H1 (cell line): Measurements from ENCODE around the gene CHN2. TPM values are rescaled to one million over a fixed set of nuclear protein-coding genes. Genes with fewer than 3 reads are reported as not detected.
A peak's percentile ranks its signal among the peaks of the same experiment; 100 is the strongest.

Experiments
- CTCF ChIA-PET: fragments of 300-600 bp; sonication (Branson Sonifier 250); formaldehyde crosslinking; loops from one replicate; lab custom pipeline; 2021; ENCODE audit not compliant: partially characterized antibody; lab: Charles Lee
- POLR2A ChIA-PET: fragments of 300-600 bp; sonication (Branson Sonifier 250); formaldehyde crosslinking; loops from one replicate; lab custom pipeline; 2021; ENCODE audit warnings: inconsistent platforms; ENCODE audit not compliant: partially characterized antibody; lab: Charles Lee
- DNase-seq, 2 experiments: peaks; one replicate each; pipeline versions ENCODE4 v3.0.0 to v3.0.0-alpha.2; 2010 to 2022; ENCODE audit warnings: low spot score in 2 of 2, low read depth in 1 of 2, mixed read lengths in 1 of 2
- FAIRE-seq: peaks from 2 replicates; lab custom pipeline; 2011; peaks lifted over from hg19 to GRCh38; lab: Jason Lieb, UNC
- H2AFZ ChIP-seq: 2 replicates; pipeline ENCODE4 v1.8.1; 2012; ENCODE audit warnings: low read length, inconsistent platforms
- H2AK5ac ChIP-seq: 2 replicates; pipeline ENCODE4 v1.6.1; 2013; ENCODE audit warnings: low read depth, low read length
- H2BK120ac ChIP-seq: replicated peaks from 2 replicates; pipeline ENCODE3; 2013; ENCODE audit warnings: low read depth, low read length, inconsistent platforms
- H2BK12ac ChIP-seq: 2 replicates; pipeline ENCODE4 v1.6.1; 2013; ENCODE audit warnings: low read depth, low read length
- H2BK15ac ChIP-seq: 2 replicates; pipeline ENCODE4 v1.6.1; 2013; ENCODE audit warnings: low read length
- H2BK20ac ChIP-seq: 2 replicates; pipeline ENCODE4 v1.6.1; 2013; ENCODE audit warnings: low read length
- H2BK5ac ChIP-seq: 2 replicates; pipeline ENCODE4 v1.6.1; 2013; ENCODE audit warnings: low read depth, low read length
- H3K14ac ChIP-seq: 2 replicates; pipeline ENCODE4 v1.6.1; 2013; ENCODE audit warnings: inconsistent platforms; ENCODE audit not compliant: insufficient read length
- H3K18ac ChIP-seq: 2 replicates; pipeline ENCODE4 v1.6.1; 2013; ENCODE audit warnings: low read length; ENCODE audit errors: extremely low read depth
- H3K23ac ChIP-seq: 2 replicates; pipeline ENCODE4 v1.6.1; 2013; ENCODE audit warnings: inconsistent platforms; ENCODE audit not compliant: insufficient read length
- H3K23me2 ChIP-seq: 2 replicates; pipeline ENCODE4 v1.6.1; 2013; ENCODE audit warnings: low read depth, low read length
- H3K27ac ChIP-seq: 2 replicates; pipeline ENCODE4 v1.6.1; 2011; ENCODE audit warnings: low read depth, low read length, inconsistent platforms
- H3K27me3 ChIP-seq, 4 experiments: replicated peaks in 1 of 4; 1 replicate in 1 of 4; 2 replicates in 3 of 4; pipeline versions ENCODE4 v1.6.1 to v1.8.1; 2011 to 2013; ENCODE audit warnings: low read length in 3 of 4, mild to moderate bottlenecking in 3 of 4, inconsistent platforms in 2 of 4, mixed read lengths in 2 of 4, moderate library complexity in 1 of 4; ENCODE audit not compliant: control insufficient read depth in 3 of 4, insufficient read depth in 3 of 4; ENCODE audit errors: extremely low read depth in 1 of 4
- H3K36me3 ChIP-seq, 4 experiments: 2 replicates each; pipeline versions ENCODE4 v1.6.1 to v1.8.1; 2011 to 2013; ENCODE audit warnings: mild to moderate bottlenecking in 4 of 4, low read length in 3 of 4, moderate library complexity in 2 of 4, control low read depth in 1 of 4, inconsistent platforms in 1 of 4; ENCODE audit not compliant: insufficient read depth in 4 of 4, control insufficient read depth in 2 of 4
- H3K4ac ChIP-seq: replicated peaks from 2 replicates; pipeline ENCODE3; 2013; ENCODE audit warnings: low read length, low read depth, mixed read lengths, inconsistent platforms; ENCODE audit not compliant: insufficient read length
- H3K4me1 ChIP-seq, 4 experiments: replicated peaks in 1 of 4; 1 replicate in 1 of 4; 2 replicates in 3 of 4; pipeline versions ENCODE4 v1.6.1 to v1.8.1; 2011 to 2013; ENCODE audit warnings: low read length in 3 of 4, inconsistent platforms in 2 of 4, mixed read lengths in 1 of 4; ENCODE audit not compliant: insufficient read depth in 4 of 4, control insufficient read depth in 3 of 4
- H3K4me2 ChIP-seq, 2 experiments: 2 replicates each; pipeline versions ENCODE4 v1.6.1 to v1.8.1; 2011 to 2013; ENCODE audit warnings: low read depth in 2 of 2, low read length in 2 of 2, control low read depth in 1 of 2, inconsistent platforms in 1 of 2, mild to moderate bottlenecking in 1 of 2; ENCODE audit not compliant: insufficient read depth in 1 of 2
- H3K4me3 ChIP-seq, 4 experiments: fragments of 200-600, 300-600 bp in 1 of 4; sonication (generic), shearing (Covaris generic), sonication (Bioruptor Twin) in 1 of 4; 2 replicates each; pipeline versions ENCODE4 v1.5.1 to v1.8.1; 2011 to 2016; ENCODE audit warnings: low read length in 4 of 4, low read depth in 3 of 4, control low read depth in 2 of 4, inconsistent platforms in 2 of 4, mild to moderate bottlenecking in 2 of 4, mixed read lengths in 1 of 4, moderate library complexity in 1 of 4; ENCODE audit not compliant: insufficient read depth in 2 of 4; ENCODE audit errors: extremely low read depth in 1 of 4
- H3K56ac ChIP-seq: replicated peaks from 2 replicates; pipeline ENCODE3; 2013; ENCODE audit warnings: low read depth, mild to moderate bottlenecking, mixed read lengths, low read length, inconsistent platforms; ENCODE audit not compliant: insufficient read length
- H3K79me1 ChIP-seq: 2 replicates; pipeline ENCODE4 v1.6.1; 2013; ENCODE audit warnings: low read depth, low read length, control low read depth
- H3K79me2 ChIP-seq, 2 experiments: 2 replicates each; pipeline versions ENCODE4 v1.6.1 to v1.8.1; 2012 to 2013; ENCODE audit warnings: low read length in 2 of 2, mild to moderate bottlenecking in 2 of 2, inconsistent platforms in 1 of 2; ENCODE audit not compliant: insufficient read depth in 2 of 2, control insufficient read depth in 1 of 2
- H3K9ac ChIP-seq, 4 experiments: replicated peaks in 1 of 4; 1 replicate in 1 of 4; 2 replicates in 3 of 4; pipeline versions ENCODE4 v1.6.1 to v1.8.1; 2011 to 2013; ENCODE audit warnings: low read depth in 3 of 4, low read length in 3 of 4, control low read depth in 2 of 4, mild to moderate bottlenecking in 2 of 4, moderate library complexity in 2 of 4, inconsistent platforms in 1 of 4; ENCODE audit errors: extremely low read depth in 1 of 4
- H3K9me3 ChIP-seq, 2 experiments: 2 replicates each; pipeline versions ENCODE4 v1.6.1 to v1.8.1; 2012 to 2013; ENCODE audit warnings: mild to moderate bottlenecking in 2 of 2, moderate library complexity in 2 of 2, control low read depth in 1 of 2, inconsistent platforms in 1 of 2, low read depth in 1 of 2, low read length in 1 of 2, mixed read lengths in 1 of 2; ENCODE audit not compliant: insufficient read depth in 2 of 2
- H4K20me1 ChIP-seq, 2 experiments: replicated peaks in 1 of 2; 2 replicates each; pipeline versions ENCODE3 to v1.8.1; 2011 to 2013; ENCODE audit warnings: inconsistent platforms in 2 of 2, low read length in 2 of 2, mild to moderate bottlenecking in 1 of 2; ENCODE audit not compliant: insufficient read depth in 2 of 2, control insufficient read depth in 1 of 2
- H4K5ac ChIP-seq: 2 replicates; pipeline ENCODE4 v1.6.1; 2013; ENCODE audit warnings: low read length, low read depth, mixed read lengths, inconsistent platforms; ENCODE audit not compliant: insufficient read length
- H4K8ac ChIP-seq: 2 replicates; pipeline ENCODE4 v1.8.0; 2013; ENCODE audit warnings: mild to moderate bottlenecking, moderate library complexity, low read length, inconsistent platforms; ENCODE audit not compliant: insufficient read depth; ENCODE audit errors: extremely low read depth
- H4K91ac ChIP-seq: replicated peaks from 2 replicates; pipeline ENCODE3; 2013; ENCODE audit warnings: low read length, mixed read lengths, inconsistent platforms; ENCODE audit not compliant: insufficient read length
- ATF3 ChIP-seq: IDR thresholded peaks from 2 replicates; pipeline ENCODE4 v1.6.1; 2011; ENCODE audit warnings: low read depth, mild to moderate bottlenecking, low read length; ENCODE audit not compliant: insufficient read depth
- BCL11A ChIP-seq, 2 experiments: IDR thresholded peaks; one replicate each; pipeline ENCODE4 v1.6.1; 2011; ENCODE audit warnings: low read depth in 2 of 2, low read length in 2 of 2, mild to moderate bottlenecking in 2 of 2
- BRCA1 ChIP-seq: IDR thresholded peaks from 2 replicates; pipeline ENCODE4 v1.6.1; 2012; ENCODE audit warnings: low read depth, low read length, improper control_type of control experiment
- KDM1A ChIP-seq: fragments of 200-600, 300-600 bp; sonication (generic); IDR thresholded peaks from 2 replicates; pipeline ENCODE4 v1.7.1; 2016; ENCODE audit warnings: mild to moderate bottlenecking, low read length, borderline replicate concordance
- KDM5A ChIP-seq: fragments of 200-600 bp; IDR thresholded peaks from 2 replicates; pipeline ENCODE4 v1.7.1; 2012; ENCODE audit warnings: mild to moderate bottlenecking, low read length, inconsistent platforms, mixed read lengths
- PHF8 ChIP-seq: fragments of 200-600 bp; sonication (generic); conservative IDR thresholded peaks from 2 replicates; pipeline ENCODE4 v1.7.1; 2012; ENCODE audit warnings: low read depth, mild to moderate bottlenecking, inconsistent platforms, low read length, moderate library complexity
- RFX5 ChIP-seq: IDR thresholded peaks from 2 replicates; pipeline ENCODE4 v1.6.1; 2011; ENCODE audit warnings: low read depth, low read length, improper control_type of control experiment, borderline replicate concordance
- RNF2 ChIP-seq: fragments of 200-900, 300-1000 bp; sonication (generic); IDR thresholded peaks from 2 replicates; pipeline ENCODE4 v1.7.1; 2016; ENCODE audit warnings: borderline replicate concordance, low read depth, mild to moderate bottlenecking, antibody characterized with exemption, low read length; ENCODE audit not compliant: poor library complexity, severe bottlenecking; ENCODE audit errors: missing control alignments
- SUZ12 ChIP-seq: fragments of 200-600 bp; sonication (generic); IDR thresholded peaks from 2 replicates; pipeline ENCODE4 v1.6.1; 2012; ENCODE audit warnings: mild to moderate bottlenecking, inconsistent platforms, low read length, moderate library complexity, mixed read lengths
- TAF7 ChIP-seq: optimal IDR thresholded peaks from 2 replicates; pipeline ENCODE3; 2011; ENCODE audit warnings: low read depth, mild to moderate bottlenecking, inconsistent platforms, low read length, moderate library complexity, borderline replicate concordance
- TBP ChIP-seq: IDR thresholded peaks from 2 replicates; pipeline ENCODE4 v1.6.1; 2011; ENCODE audit warnings: low read depth, low read length, improper control_type of control experiment
- WGBS, 2 experiments: shearing (Covaris generic) in 1 of 2; methylation state at CpG; one replicate each; pipeline versions ENCODE4 v1.1.6 to v1.1.7; 2013 to 2015; ENCODE audit warnings: low lambda C conversion rate in 2 of 2, mixed read lengths in 2 of 2, inconsistent platforms in 1 of 2, low coverage in 1 of 2, missing lambda C conversion rate in 1 of 2; ENCODE audit not compliant: insufficient replicate concordance in 2 of 2, insufficient coverage in 1 of 2, insufficient read length in 1 of 2; ENCODE audit errors: extremely low coverage in 1 of 2, missing lambda C conversion rate in 1 of 2; 5-methylcytosine and 5-hydroxymethylcytosine counted together
- polyA plus RNA-seq, 7 experiments: library from polyadenylated mRNA; depleted of rRNA in 3 of 7; stranded (reverse) in 5 of 7; unstranded in 2 of 7; fragments of >200 nt in 5 of 7; fragments of 200-250 nt in 2 of 7; gene quantifications; 1 replicate in 5 of 7; 2 replicates in 1 of 7; 4 replicates in 1 of 7; pipeline versions ENCODE4 v1.2.1 to v1.2.3, GENCODE V29; 2011 to 2013; ENCODE audit warnings: missing spikeins in 2 of 7, mixed read lengths in 2 of 7
- total RNA-seq: library from RNA; stranded (reverse); fragmentation: NEBNext Ultra II Directional; extraction: Animal tissue kit (Norgen Biotek cat#: 25700); gene quantifications from 2 replicates; pipeline ENCODE4 v1.2.1, GENCODE V29; 2021

Gene CHN2
- total and polyA plus RNA-seq, 2 of the 8 experiments (the other 6 are each of a cell fraction or from before 2014, with no cell fraction given), result 2.9 to 4.8 TPM

DNA sequence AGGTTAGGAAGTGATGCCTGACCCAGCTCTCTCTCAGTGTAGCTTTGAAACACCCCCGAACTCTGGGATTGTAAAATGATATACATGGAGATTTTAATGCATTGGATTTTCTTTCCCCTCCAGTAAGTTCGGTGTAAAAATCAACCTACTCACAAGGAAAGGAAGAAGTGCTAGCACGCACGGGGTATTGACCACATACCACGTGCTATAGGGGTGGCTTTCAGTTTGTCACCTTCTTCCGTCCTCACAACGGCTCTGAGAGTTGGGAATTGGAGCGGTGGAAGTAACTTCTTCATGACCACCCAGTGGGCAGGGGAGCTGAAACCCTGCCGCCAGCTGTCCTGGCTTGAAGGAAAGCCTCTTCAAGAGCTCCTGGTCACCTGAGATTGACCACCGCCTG lies 219.6 kb downstream of the CHN2 start:
- no peak overlapping the region for H3K27ac ChIP-seq
- no peak overlapping the region for H2BK20ac ChIP-seq
- H2BK120ac ChIP-seq, result no peak overlapping the region
- H3K14ac ChIP-seq, result no peak overlapping the region
- no peak overlapping the region for H2AK5ac ChIP-seq
- no peak overlapping the region for H3K4me3 ChIP-seq
- H3K23ac ChIP-seq, result no peak overlapping the region
- H3K27me3 ChIP-seq, result no peaks in the 10 kb centered on the region
- no peak overlapping the region for H2BK15ac ChIP-seq
- H3K4ac ChIP-seq, result no peak overlapping the region
- WGBS, 2 experiments, result 90% methylated on average over 10 of the region's 10 CpGs; no CpG with 5 or more reads in 1 of the 2 experiments
- H4K20me1 ChIP-seq, result no peaks in the 10 kb centered on the region
- no peaks in the 10 kb centered on the region for H3K23me2 ChIP-seq
- H2BK5ac ChIP-seq, result 0 out of 2 replicates have a peak overlapping the region, but pooled peaks have one; percentile 6
- H3K36me3 ChIP-seq, result no peaks in the 10 kb centered on the region
- H3K4me1 ChIP-seq, result no peaks in the 10 kb centered on the region
- H3K9ac ChIP-seq, result no peak overlapping the region
- no peak overlapping the region for H3K18ac ChIP-seq
- DNase-seq (no peak), FAIRE-seq (no peak)
- no peaks in the 10 kb centered on the region for H3K79me2 ChIP-seq
- H3K79me1 ChIP-seq, result no peaks in the 10 kb centered on the region
- H4K91ac ChIP-seq, result no peak overlapping the region
- POLR2A ChIA-PET, result interaction anchor here (0.7 kb wide), 1 partner anchor 9 kb away, joined by 3 read pairs; no protein-coding TSS in a partner anchor
- H3K56ac ChIP-seq, result no peak overlapping the region
- CTCF ChIA-PET, result interaction anchor here (0.7 to 1.4 kb wide), 5 partner anchors 27 to 492 kb away, joined by 3 to 6 read pairs (median 3); no protein-coding TSS in a partner anchor
- no peak overlapping the region for H3K4me2 ChIP-seq
- H3K9me3 ChIP-seq, result no peaks in the 10 kb centered on the region
- H2AFZ ChIP-seq, result no peak overlapping the region
- H4K8ac ChIP-seq, result no peak overlapping the region
- no peak overlapping the region for H4K5ac ChIP-seq
- no peak overlapping the region for H2BK12ac ChIP-seq
- no peak for TF ChIP-seq KDM1A
- no peak for TF ChIP-seq PHF8
- TF ChIP-seq TBP, result no peak
- no peak for TF ChIP-seq SUZ12
- no peak for TF ChIP-seq BRCA1
- TF ChIP-seq KDM5A, result no peak
- no peak for TF ChIP-seq BCL11A (IDR thresholded peaks at IDR 0.05; ENCODE audit: low read depth in 2 of 2, low read length in 2 of 2)
- no peak for TF ChIP-seq ATF3
- no peak for TF ChIP-seq TAF7
- no peak for TF ChIP-seq RNF2
- TF ChIP-seq RFX5, result no peak
